HG03066 (cell line): ENCODE measurements around the gene PTH2.
A peak's percentile ranks its signal among the peaks of the same experiment; 100 is the strongest.
"Not testable (repeated sequence)": the region's sequence is repeated elsewhere in the genome, so short reads cannot be mapped to it uniquely, and the experiment has no call there.

Experiments used
- ATAC-seq: cut with Tn5 transposase; IDR thresholded peaks from one replicate; pipeline ENCODE4 v1.9.1; 2021; ENCODE audit warnings: low read depth; ENCODE audit not compliant: unreplicated experiment

Gene PTH2

GRCh38 chr19:49448432-49448786, 25.2 kb upstream of the PTH2 start:
- ATAC-seq: no peak

DNA sequence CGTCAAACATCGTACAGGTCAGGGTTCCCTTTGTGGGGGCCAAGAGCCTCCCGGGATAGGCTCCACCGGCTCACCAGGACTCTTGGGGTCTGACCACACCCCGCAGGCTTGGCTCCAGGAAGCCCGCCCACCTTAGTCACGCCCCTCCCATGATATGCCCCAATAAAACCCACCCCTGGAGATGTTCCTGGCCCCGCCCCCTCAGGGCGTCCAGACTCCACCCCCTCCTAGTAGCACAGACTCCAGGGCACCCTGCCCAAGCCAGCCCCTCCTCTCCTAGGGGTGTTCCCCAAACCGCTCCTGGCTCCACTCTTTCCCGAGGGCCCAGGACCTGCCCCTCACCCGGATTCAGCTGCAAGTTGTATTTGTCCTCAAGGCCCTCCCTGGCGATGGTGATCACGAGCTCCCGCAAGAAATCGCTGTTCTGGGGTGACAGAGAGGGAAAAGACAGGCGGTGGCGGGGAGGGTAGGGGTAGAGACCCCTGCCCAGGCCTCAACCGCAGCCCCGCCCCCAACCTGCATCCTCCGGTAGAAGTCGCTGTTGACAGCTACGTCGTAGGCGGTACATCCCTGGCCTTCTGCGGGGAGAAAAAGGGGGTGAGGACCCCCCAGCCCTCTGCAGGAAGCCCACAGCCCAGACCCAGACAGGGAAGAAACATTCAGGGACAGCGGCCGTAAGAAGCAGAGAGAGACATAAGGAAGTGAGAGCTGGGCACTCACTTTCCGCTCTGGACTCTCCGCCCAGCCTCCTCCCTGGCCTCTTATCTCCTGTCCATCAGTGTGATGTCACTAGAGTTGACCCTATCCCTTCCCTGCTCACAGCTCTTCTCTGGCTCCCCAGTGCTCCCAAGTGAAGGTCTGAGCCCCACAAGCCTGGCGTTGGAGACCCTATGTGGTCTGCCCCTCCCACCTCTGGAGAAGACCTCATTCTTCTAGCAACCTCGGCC, 24.5 kb upstream of the PTH2 start:
- no peak for ATAC-seq

- no peak for ATAC-seq
Measured at GRCh38 chr19:49445997-49446396, 22.8 kb upstream of the PTH2 start.

GRCh38 chr19:49444100-49444700, 21.0 kb upstream of the PTH2 start:
- ATAC-seq: not testable (repeated sequence)

DNA sequence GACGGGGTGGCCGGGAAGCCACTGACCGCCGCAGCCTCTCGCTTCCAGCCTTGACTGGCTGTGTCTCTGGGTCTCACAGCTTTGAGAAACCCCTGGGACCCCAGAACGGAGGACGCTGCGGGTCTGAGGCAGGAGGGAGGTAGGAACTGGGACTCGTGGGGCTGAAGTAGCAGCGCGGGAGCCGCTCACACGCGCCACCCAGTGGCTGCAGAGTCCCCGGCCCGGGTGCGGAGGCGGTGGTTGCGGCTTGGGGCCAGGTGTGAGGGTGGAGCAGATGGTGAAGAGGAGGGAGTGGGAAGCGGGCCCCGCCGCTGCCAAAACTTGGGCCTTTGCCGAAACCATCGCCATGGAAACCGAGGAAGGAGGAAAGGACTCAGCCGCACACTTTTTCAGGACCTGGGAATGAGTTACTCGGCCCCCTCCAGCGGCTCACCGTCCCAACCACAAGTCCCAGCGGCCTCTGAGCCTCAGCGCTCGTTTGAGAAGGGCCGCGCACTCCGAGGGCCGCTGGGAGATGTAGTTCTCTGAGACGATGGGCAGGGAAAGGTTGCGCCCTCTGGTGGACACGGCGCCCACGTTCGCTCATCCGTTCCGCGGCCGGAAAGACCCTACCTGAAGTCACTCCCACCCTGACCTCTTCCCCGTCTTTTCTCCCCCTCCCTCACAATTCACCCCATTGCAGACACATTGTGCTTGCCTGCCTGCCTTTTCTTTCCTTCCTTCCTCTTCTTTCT, 20.3 kb upstream of the PTH2 start:
- peak; percentile 84 for ATAC-seq

DNA sequence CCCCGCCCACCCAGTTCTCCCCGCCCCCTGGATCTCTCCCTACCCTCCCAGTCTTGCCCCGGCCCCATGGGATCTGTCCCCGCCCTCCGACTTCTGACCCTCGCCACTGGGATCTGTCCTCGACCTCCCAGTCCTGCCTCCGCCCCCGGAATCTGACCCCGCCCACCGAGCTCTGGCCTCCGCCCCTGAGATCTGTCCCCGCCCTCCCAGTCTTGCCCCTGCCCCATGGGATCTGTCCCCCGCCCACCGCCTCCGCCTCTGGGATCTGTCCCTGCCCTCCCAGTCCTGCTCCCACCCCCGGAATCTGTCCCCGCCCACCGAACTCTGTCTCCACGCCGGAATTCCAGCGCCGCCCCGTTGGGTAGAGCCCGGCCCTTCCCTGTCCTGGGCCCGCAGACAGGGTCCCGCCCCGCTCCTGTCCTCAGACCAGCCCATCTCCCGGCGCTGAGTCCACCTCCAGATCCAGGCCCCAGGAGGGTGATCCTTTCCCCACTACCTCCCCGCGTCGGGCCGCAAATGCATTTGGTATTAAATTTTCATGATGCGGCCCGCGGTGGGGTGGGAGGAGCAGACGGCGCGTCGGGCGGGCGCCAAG, 19.6 kb upstream of the PTH2 start:
- ATAC-seq: peak; percentile 9

GRCh38 chr19:49442354-49442753, 19.1 kb upstream of the PTH2 start:
- ATAC-seq: no peak

DNA sequence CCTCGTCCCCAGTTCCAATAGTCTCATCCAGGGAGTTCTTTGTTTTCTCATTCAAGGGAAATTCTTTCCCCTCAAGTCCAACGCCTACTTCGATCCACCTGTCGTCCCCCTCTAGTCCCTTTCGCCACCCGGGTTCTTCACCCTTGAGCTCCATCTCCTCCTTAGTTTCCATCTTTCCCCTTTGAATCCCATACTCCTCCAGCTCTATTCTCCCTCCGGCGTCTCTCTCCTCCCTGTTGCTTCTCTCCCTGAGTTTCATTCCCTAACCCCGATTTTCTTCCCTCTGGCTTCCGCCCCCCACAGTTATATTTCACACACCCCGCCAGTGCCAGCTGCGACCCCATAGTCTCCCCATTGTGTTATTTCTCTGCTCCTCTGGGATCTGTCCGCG, 18.7 kb upstream of the PTH2 start:
- ATAC-seq: no peak

- no peak for ATAC-seq
Measured at GRCh38 chr19:49441210-49441959, 18.1 kb upstream of the PTH2 start, which contains the start of gene SLC17A7. SLC17A7 (minus strand) TSS chr19:49441527; CDS start chr19:49441379, 148 bp downstream.

DNA sequence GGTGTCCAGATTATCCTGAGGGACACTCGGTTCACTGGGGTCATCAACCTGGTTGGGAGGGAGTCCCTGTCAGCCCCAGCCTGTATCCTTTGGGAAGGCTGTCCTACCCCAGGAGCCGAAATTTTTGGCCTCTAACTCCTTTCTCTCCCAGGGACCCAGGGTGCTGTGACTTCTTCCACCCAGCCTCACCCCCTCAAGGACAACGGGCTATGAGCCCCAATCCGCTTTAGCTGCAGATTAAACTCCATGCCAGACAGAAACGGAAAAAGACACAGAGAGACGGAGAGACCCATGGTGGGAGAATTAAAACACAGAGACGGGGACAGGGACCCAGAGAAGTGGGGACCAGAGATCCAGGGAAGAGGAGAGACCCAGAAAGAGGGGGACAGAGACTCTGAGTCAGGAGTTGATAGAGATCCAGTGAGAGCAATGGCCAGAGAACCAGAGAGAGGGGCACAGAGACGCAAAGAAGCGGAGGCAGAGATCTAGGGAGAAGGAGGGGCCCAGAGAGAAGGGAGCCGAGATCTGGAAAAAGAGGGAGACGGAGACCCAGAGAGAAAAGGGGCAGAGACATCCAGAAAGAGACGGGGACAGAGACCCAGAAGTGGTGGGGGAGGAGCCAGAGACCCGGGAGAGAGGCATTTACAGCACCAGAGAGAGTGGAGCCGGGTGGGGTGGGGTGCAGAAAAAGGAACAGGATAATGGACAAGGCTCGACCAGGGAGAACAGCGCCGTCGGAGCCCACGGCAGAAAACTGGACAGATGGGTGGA, 17.4 kb upstream of the PTH2 start:
- no peak for ATAC-seq

DNA sequence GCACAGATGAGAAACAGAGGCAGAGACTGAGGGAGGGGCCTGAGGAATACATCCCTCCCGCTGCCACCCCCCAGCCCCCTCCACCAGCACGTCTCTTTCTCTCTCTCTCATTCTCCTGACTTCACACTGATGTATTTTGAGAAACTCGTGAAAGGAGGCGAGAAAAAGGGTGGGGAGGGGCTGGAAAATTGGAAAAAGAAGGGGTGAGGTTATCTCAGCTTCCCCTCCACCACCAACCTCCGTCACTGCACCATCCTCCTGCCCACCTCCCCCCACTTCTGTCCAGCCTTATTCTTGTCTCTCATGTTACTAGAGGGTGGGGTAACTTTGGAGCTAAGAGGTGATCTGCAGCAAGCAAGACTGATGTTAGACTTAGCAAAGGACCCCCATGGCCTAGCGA, 16.6 kb upstream of the PTH2 start:
- no peak for ATAC-seq

DNA sequence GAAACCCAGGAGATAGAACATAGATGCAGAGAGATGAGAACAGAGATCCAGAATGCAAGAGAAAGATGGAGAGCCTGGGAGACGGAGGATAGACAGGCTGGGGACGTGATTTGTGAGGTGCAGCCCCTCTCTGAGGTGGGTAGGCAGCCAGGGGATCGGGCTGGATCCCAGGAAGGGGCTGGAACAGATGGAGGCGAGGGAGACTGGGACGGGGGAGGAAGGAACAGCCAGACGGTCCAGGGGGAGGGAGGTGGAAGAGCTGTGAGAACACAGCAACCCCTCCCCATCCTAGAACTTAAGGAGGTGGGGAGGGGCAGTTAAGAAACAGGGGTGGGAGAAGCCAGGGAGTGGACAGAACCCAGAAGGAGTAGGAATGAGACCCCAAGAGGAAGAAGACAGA, 15.0 kb upstream of the PTH2 start:
- no peak for ATAC-seq

DNA sequence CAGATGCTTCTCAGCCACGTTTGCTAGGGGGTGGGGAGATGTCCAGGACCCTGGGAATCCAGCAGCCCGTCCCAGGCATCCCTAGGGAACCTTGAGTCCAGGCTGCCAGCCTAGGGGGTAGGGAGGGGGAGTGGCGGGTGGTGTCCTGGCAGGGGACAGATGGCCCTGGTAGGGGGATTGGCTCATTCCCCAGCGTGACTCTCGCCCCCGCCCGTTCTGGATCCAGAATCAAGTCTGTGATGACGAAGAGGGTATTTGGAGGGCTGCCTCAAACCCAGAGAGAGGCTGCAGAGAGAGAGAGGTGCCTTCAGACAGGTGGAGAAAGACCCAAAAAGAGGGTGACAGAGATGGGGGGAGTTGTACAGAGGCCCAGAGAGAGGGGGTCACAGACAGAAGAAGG, 14.0 kb upstream of the PTH2 start:
- ATAC-seq: no peak

GRCh38 chr19:49436381-49437017, 13.3 kb upstream of the PTH2 start:
- no peak for ATAC-seq

GRCh38 chr19:49435670-49436069, 12.4 kb upstream of the PTH2 start:
- ATAC-seq: no peak

- ATAC-seq: no peak
Measured at GRCh38 chr19:49434907-49435583, 11.8 kb upstream of the PTH2 start.

- no peak for ATAC-seq
Measured at GRCh38 chr19:49433240-49433901, 10.1 kb upstream of the PTH2 start.
